ENCODE measurements around the gene POLR3B. TPM values are rescaled to one million over a fixed set of nuclear protein-coding genes. Genes with fewer than 3 reads are reported as not detected.
A peak's percentile ranks its signal among the peaks of the same experiment; 100 is the strongest.

POLR3B gene
- total and polyA plus RNA-seq, 9 of the 15 experiments (the other 6 are each of a cell fraction or from before 2014, with no cell fraction given) = 7.6 to 17.9 (median 14.4) TPM

DNA sequence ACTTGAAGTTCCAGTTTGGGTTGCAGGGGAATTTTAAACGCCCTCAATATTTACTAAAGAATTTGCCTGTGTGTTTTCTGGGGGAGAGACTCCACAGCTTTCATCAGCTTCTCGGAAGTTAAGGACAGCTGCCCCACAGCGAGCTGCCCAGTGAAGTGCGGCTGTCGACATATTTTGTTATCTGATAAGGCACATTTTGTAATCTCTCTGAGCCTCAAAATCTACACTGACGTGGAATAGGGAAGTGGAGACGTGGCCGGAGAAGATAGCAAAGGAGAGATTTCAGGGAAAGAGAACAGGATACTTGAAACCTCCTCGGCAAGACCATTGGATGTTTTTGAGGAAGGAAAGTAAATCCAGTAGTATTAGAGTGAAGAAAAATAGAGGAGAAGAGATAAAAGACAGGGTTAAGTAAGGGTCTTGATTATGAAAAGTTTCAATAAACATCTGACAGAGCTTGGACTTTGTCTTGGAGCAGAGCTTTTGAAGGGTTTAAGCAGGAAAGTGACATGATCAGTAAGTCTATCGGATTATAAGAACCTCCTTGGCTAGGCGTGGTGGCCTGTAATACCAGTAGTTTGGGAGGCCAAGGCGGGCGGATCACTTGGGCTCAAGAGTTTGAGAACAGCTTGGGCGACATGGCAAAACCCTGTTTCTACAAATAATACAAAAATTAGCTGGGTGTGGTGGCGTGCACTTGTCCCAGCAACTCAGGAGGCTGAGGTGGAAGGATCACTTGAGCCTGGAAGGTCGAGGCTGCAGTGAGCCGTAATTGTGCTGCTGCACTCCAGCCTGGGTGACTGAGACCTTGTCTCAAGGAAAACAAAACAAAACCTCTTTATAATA is 1.1 kb downstream of the POLR3B start (continued):
- TF ChIP-seq, protein P1, sequence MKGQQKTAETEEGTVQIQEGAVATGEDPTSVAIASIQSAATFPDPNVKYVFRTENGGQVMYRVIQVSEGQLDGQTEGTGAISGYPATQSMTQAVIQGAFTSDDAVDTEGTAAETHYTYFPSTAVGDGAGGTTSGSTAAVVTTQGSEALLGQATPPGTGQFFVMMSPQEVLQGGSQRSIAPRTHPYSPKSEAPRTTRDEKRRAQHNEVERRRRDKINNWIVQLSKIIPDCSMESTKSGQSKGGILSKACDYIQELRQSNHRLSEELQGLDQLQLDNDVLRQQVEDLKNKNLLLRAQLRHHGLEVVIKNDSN (CRISPR knock-in tag; IDR thresholded peaks at IDR 0.05) = no peak
- TF ChIP-seq ZFP1 (CRISPR knock-in tag; IDR thresholded peaks at IDR 0.05) (no peak), BCOR (IDR thresholded peaks at IDR 0.05) (peak; percentile 81), JUN (IDR thresholded peaks at IDR 0.05; ENCODE audit: borderline replicate concordance, low read depth, low read length) (0 out of 2 replicates have a peak, but pooled peaks have one; percentile 44), JUN (CRISPR knock-in tag; IDR thresholded peaks at IDR 0.05; ENCODE audit: borderline replicate concordance) (no peak), SMAD4 (CRISPR knock-in tag; conservative IDR thresholded peaks at IDR 0.05) (peak; percentile 74), CBX2 (IDR thresholded peaks at IDR 0.05; ENCODE audit: insufficient read depth, low read length, poor library complexity, severe bottlenecking) (no peak), PHF8 (IDR thresholded peaks at IDR 0.05; ENCODE audit: borderline replicate concordance, low read length) (no peak), SMARCB1 (IDR thresholded peaks at IDR 0.05; ENCODE audit: insufficient read length, low read depth) (no peak), NFXL1 (CRISPR knock-in tag; IDR thresholded peaks at IDR 0.05) (no peak), XRCC4 (IDR thresholded peaks at IDR 0.05; ENCODE audit: extremely low read depth, insufficient read depth, insufficient read length) (no peak), RHOXF2B (CRISPR knock-in tag; conservative IDR thresholded peaks at IDR 0.05) (no peak), ETV1 (tag; conservative IDR thresholded peaks at IDR 0.05; ENCODE audit: low read depth) (peak; percentile 53)
- TF ChIP-seq, protein P2, sequence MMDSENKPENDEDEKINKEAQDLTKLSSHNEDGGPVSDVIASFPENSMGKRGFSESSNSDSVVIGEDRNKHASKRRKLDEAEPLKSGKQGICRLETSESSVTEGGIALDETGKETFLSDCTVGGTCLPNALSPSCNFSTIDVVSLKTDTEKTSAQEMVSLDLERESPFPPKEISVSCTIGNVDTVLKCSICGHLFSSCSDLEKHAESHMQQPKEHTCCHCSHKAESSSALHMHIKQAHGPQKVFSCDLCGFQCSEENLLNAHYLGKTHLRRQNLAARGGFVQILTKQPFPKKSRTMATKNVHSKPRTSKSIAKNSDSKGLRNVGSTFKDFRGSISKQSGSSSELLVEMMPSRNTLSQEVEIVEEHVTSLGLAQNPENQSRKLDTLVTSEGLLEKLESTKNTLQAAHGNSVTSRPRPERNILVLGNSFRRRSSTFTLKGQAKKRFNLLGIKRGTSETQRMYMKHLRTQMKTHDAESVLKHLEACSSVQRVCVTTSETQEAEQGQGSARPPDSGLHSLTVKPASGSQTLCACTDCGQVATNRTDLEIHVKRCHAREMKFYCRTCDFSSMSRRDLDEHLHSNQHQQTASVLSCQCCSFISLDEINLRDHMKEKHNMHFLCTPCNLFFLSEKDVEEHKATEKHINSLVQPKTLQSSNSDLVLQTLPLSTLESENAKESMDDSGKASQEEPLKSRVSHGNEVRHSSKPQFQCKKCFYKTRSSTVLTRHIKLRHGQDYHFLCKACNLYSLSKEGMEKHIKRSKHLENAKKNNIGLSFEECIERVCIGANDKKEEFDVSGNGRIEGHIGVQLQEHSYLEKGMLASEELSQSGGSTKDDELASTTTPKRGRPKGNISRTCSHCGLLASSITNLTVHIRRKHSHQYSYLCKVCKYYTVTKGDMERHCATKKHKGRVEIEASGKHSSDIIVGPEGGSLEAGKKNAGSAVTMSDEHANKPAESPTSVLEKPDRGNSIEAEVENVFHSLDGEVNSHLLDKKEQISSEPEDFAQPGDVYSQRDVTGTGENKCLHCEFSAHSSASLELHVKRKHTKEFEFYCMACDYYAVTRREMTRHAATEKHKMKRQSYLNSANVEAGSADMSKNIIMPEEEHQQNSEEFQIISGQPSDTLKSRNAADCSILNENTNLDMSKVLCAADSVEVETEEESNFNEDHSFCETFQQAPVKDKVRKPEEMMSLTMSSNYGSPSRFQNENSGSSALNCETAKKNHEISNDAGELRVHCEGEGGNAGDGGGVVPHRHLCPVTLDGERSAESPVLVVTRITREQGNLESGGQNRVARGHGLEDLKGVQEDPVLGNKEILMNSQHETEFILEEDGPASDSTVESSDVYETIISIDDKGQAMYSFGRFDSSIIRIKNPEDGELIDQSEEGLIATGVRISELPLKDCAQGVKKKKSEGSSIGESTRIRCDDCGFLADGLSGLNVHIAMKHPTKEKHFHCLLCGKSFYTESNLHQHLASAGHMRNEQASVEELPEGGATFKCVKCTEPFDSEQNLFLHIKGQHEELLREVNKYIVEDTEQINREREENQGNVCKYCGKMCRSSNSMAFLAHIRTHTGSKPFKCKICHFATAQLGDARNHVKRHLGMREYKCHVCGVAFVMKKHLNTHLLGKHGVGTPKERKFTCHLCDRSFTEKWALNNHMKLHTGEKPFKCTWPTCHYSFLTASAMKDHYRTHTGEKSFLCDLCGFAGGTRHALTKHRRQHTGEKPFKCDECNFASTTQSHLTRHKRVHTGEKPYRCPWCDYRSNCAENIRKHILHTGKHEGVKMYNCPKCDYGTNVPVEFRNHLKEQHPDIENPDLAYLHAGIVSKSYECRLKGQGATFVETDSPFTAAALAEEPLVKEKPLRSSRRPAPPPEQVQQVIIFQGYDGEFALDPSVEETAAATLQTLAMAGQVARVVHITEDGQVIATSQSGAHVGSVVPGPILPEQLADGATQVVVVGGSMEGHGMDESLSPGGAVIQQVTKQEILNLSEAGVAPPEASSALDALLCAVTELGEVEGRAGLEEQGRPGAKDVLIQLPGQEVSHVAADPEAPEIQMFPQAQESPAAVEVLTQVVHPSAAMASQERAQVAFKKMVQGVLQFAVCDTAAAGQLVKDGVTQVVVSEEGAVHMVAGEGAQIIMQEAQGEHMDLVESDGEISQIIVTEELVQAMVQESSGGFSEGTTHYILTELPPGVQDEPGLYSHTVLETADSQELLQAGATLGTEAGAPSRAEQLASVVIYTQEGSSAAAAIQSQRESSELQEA (IDR thresholded peaks at IDR 0.05; ENCODE audit: low read depth) = no peak
- TF ChIP-seq, protein P3, sequence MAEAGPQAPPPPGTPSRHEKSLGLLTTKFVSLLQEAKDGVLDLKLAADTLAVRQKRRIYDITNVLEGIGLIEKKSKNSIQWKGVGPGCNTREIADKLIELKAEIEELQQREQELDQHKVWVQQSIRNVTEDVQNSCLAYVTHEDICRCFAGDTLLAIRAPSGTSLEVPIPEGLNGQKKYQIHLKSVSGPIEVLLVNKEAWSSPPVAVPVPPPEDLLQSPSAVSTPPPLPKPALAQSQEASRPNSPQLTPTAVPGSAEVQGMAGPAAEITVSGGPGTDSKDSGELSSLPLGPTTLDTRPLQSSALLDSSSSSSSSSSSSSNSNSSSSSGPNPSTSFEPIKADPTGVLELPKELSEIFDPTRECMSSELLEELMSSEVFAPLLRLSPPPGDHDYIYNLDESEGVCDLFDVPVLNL (CRISPR knock-in tag; IDR thresholded peaks at IDR 0.05; ENCODE audit: low read depth) = no peak

Data from K562 (cell line).